NK-92 treated with Interleukin-12 subunit alpha and Interleukin-12 subunit beta, amount 100 ng/mL, for 24 hours (cell line): ENCODE data around the gene VENTX.
"Not testable (repeated sequence)": the region's sequence is repeated elsewhere in the genome, so short reads cannot be mapped to it uniquely, and the experiment has no call there.

ENCODE experiments used
- DNase-seq: peaks from one replicate; lab custom pipeline; 2025; lab: John Stamatoyannopoulos, UW

VENTX gene

DNA sequence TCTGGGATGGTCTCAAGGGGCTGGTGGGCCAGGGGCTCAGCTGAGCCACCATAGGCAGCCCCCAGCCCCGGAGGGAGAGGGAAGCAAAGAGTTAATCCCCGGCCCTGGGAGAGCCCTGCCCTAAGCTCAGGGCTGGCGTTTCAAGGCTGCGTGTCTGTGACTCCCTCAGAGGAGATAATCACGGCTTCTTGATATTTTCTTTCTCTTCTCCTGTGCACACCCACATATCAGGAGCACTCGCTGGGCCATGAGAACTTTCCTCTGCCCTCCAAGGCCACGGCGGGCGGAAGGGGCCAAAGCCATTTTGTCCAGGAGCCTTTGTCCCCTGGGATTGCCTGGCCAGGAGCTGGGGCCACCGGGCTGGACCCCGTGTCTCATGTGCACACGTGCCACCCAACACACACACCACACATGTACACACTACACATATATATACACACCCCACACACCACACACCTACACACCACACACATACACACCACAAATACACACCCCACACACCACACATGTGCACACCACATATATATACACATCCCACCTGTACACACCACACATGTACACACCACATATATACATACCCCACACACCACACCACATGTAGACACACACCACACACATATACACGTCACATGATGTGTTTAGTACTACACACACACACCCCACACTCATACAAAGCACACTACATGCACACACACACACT is 16.9 kb downstream of the VENTX start:
- DNase-seq: no peak

DNA sequence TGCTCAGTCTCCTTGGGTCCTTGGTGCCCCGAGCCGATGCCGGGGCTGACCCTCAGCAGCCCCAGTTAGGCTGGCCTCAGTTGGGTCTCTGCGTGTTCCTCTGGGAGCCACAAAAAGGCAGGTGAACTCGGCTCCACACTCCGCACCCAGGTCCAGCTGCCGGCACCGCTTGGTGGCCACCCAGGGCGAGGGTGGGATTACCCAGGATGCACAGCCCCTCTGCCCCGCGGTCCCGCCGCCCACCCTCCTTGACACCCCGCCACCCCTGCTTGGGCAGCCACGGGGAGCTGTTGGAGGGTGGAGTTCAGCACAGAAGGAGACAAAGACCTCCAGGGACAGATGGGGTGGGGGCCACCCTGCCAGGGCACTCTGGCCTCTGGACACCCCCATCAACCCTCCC is 17.7 kb downstream of the VENTX start:
- no peak for DNase-seq

DNA sequence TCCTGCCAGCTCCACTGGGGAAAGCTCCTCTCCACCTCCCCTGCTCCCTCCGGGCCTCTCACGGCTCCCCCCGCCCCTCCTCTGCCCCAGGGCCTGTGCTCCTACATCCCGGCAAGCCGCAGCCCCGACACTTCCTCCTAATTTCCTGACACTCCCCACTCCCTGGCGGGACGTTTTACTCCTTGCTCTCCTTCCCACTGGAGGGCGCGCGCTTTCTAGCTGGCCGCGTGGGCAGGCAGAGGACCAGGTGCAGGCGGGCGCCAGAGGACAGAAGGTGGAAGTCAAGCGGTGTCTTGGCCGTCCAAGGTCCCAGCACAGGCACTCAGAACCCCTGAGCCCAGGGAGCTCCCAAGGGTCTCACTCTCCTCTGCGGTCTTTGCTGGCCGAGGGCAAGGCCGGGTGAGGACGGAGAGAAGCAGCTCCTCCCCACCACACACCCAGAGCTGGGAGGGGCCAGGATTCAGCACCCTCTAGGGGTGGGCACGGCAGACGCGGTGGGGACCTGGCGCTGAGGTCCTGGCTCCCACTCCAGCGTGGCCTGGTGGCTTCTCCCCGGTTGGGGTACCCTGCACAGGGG is 19.9 kb downstream of the VENTX start:
- no peak for DNase-seq

DNA sequence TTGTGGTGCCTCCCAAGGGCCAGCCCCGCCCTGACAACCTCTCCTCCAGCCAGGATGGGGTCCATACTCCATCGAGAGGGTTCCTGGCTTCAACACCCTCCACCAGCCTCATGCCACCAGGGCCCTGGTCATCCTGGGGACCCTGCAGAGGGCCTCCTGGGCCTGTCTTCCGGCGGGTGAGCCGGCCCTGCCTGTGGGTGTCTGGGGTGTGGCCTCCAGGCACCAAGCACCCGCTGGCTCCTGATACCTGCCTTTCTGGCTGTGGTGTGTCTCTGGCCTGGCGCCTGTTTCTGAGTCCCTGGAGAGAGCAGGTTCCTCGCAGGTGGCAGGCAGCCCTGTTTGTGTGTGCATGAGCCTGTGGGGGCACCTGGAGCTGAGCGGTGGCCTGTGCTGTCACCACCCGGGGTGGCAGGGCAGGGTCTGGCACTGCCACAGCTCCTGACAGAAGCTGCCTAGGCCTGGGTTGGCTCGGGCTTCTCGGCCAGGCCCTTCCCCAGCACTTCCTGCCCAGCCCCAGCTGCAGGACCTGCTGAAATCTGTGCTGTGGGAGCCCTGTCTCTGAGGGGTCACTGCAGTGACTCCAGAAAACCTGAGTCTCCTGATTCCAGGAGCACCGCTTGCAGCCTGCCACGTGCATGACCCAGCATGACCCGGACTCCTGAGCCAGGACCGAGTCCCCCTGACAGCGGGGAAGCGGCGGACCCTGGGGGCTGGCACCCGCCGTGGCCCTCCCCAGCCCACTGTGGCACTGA is 20.6 kb downstream of the VENTX start:
- no peak for DNase-seq

DNA sequence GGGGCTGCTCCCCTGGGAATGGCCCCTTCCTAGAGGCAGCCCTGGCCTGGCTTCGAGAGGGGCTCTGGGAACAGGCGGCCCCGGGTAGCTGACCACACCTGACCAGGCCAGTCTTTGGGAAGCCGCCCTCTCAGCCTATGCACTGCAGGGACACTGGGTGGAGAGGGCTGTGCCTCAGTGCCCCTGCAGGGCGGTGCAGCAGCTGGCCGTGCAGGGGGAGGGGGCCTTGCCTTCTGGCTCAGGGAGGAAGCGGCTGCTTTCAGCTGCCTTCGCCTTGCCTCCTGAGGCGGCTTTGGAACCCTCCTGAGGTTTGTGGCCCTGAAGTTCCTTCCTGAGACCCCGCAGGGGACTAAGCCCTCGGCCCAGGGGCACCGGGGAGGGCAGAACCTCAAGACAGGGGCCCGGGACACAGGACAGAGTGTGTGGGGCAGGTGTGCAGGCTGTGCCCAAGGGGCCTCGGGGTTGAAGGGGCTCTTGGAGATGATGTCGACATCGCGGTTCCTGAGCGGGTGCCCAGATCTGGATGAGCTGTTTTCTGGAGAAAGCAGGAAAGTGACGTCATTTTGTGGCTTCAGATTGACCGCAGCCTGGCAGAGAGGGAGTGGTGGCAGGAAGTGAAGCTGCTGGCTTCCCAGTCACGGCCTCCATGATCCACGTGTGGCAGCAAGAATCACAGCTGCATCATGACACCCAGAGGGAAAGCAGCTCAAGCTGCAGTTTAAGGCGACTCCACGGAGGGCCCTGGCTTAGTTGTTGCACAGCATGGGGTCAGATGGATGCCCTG is 21.4 kb downstream of the VENTX start:
- DNase-seq: no peak

DNA sequence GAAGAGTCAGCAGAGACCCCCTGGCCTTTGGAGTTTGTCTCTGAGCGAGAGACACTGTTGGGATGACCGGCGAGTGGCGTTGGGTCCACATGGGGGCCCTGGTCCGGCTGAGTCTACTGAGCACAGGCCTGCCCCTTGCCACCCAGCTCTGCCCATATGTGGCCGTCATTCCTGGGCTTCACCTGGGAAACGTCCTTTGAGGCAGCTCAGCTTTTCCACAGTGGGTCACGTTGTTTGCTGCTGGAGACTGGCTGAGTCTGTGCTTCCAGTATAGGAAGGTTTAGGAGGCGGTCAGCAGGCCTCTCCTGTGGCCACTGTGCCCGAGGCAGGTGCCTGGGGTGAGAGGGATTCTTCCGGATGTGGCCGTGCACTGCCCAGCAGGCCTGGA is 21.9 kb downstream of the VENTX start:
- no peak for DNase-seq

DNA sequence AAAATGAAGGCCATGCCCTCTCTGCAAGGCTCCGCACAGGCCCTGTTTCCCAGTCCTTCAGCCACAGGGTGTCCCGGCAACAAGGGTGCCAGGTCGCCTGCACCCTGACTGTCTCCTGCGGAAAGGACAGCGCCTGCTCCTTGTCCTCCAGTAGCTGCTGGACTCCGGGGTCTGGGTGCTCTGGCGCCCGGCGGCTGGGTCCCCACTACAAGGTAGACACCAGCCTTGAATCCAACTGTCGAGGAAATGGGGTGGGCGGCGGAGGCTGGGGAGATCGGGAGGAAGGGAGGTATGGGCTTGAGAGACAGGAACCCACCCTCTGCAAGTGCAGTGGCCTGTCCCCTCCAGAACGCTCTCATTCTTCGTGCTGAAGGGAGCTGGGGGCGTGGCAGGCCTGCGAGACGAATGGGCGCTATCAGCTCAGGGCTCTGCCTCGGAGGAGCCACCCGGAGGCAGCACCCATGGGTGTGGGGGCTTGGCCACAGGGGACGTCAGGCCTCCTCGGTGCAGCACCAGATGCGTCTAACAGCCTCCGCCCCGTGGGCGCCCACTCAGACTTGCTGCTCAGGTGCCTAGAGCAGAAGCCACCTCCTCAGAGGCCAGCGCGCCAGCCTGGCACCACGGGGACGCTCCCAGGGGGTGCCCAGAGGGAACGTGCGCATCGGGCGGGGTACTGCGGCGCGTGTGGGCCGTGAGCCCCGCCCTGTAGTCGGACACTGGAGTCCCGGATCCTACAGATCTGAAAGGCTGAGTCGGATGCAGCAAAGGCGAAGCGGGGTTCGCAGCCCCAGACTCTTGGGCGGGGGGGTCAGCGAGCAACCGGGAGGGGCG is 23.5 kb downstream of the VENTX start:
- DNase-seq: no peak

DNA sequence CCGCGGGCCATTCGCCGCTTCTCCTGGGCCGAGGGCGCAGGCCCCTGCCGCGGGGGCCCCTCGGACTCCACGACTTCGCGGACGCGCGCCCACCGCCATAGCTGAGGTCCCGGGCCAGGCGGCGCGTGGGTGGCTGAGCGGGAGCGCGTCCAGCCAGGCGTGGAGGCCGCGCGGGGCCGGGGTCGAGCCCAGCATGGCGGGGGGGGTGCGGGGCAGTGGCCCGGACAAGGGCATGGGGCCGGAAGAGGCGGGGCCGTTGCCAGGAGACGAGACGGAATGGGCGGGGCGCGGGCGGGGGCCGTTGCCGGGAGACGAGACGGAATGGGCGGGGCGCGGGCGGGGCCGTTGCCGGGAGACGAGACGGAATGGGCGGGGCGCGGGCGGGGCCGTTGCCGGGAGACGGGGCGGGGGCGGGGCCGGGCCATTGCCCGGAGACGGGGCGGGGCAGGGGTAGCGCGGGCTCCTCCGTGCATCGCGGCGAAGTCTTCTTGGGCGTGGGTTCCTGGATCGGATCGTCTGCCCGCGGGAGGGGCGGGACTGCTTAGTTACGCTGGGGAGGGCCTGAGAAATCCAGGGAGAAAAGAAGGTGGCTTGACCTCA is 24.2 kb downstream of the VENTX start:
- peak; percentile 50 for DNase-seq

DNA sequence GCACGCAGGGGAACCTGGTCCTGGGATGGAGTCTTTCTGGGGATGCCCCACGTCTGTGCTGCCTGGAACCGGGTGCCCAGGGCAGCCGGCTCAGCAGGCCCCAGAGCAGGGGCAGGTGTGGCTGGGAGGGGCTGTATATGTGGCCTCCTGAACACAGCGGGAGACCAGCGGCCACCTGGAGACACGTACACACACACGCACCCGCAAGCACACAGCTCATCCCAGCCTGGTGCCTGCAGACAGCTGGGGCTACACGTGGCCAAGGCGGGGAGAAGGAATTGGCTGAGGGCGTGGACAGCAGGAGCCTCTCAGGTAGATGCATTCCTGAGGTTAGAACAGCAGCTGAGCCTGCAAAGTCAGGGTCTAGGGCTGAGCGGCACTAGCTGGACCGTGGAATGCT is 25.0 kb downstream of the VENTX start:
- DNase-seq: no peak

DNA sequence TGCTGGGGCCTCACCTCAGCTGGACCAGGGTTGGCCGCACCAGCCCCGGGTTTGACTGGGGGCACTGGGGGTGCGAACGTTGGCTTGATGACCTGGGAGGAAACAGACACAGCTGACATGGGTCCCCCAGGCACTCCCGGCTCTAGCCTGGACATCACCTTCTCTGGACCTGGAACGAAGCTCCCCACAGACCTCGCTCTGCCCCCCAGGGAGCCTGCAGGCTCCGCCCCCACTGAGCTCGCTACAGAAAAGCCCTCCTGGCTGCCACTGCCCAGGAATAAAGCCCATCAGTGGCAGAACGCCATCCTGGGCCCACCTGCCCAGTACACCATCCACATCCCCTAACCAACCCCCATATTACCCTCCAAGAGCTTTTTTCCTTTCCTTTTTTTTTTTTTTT is 26.0 kb downstream of the VENTX start:
- no peak for DNase-seq

DNA sequence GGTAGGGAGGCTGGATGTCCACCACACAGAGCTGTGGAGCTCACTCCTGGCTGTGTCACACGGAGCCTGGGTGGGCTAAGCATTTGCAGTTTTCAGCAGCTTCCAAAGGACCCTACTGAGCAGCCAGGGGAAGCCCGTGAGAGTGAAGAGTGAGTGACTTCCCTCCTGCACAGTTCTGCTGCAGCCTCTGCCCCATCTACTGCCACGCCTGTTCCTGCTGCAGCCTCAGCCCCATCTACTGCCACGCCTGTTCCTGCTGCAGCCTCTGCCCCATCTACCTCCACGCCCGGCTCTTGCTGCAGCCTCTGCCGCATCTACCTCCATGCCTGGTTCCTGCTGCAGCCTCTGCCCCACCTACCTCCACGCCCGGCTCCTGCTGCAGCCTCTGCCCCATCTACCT is 26.8 kb downstream of the VENTX start:
- DNase-seq: no peak

DNA sequence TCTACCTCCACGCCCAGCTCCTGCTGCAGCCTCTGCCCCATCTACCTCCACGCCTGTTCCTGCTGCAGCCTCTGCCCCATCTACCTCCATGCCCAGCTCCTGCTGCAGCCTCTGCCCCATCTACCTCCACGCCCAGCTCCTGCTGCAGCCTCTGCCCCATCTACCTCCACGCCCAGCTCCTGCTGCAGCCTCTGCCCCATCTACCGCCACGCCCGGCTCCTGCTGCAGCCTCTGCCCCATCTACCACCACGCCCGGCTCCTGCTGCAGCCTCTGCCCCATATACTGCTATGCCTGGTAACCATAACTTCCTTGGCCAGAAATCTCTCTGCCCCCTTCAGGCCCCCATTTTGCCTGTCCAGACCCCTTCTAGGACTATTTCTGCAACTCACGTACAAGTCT is 27.4 kb downstream of the VENTX start:
- not testable (repeated sequence) for DNase-seq

DNA sequence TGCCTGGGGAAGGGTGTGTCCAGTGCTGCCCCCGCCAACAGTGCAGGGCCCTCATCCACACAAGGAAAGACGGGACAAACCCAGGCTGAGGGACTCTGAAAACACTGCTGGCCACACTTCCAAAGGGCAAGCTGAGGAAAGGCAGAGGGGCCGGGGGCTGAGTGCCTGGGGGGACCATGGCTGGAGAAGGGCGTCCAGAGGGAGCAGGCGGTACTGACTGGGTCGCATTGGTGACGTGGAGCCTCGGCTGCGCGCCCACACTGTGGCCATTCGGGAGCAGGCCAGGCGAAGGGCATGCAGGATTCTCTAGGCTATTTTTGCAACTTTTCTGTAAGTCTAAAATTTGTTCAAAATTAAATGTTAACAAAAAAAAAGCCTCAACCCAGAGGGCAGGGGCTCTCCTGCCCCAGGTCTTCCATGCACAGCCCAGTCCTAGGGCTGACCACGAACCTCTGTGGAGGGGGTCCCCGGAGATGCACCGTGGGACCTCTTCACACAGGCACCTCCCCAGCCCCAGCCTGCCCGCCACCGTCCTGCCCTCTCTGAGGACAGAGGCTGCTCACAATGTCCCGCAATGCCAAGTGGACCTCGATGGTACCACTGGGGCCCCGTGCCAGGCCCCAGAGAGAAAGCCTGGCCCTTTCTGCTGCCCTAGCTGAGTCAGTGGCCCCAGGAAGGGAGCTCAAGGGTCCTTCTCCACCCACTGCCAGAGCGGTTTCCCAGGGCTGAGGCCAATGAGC is 28.6 kb downstream of the VENTX start:
- no peak for DNase-seq

DNA sequence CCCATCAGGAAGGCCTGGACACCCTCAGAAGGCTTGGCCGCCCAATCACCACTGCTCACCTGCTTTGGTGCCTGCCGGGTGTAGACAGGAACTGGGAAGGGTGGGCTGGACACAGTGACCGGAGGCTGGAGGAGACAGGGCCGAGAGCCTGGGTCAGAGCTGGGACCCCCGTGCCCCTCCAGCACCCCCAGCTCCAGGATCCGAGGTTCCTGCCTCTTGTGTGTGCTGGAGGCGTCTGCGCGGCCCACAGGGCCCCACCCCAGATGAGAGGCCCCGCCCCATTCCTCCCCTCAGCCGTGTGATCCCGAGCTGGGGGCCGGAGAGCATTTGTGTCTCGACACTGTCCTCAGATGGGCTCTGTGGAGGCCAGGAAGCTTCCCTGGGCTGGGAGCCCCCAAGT is 29.6 kb downstream of the VENTX start:
- no peak for DNase-seq

DNA sequence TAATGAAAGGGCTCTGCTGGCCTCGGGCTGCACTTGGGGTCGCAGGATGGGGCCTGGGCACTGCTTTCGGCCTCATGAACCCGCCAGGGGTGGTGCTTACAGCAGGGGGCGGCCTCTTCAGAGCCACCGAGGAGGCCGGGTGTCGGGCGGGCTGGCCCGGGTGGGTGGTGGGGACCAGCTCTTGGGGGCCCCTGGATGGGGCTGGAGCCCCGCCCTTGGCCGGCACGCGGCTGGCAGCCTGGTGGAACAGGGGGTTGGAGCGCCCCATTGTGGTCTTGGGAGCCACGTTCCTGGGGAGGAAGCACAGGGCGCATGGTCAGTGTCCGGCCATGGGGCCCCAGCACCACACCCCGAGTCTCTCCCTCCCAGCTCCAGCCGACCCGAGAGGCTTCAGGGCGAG is 30.2 kb downstream of the VENTX start:
- DNase-seq: no peak

DNA sequence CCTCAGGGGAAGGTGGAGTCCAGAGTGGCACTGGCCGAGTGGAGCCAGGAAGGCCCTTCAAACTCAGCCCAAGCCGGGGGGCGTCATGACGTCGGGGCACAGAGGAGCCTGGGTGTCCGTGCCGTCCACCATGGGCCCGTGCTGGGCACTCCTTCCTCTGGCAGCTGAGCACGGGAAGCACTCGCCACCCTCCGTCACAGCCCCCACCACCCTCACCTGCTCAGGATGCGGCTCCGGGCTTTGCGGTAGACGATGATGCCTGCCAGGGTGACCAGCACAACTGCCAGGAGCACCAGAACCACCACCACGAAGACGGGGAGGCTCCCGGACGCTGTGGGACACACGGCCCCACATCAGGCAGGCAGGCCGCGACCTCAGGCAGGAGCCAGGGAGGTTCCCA is 30.9 kb downstream of the VENTX start:
- DNase-seq: no peak

DNA sequence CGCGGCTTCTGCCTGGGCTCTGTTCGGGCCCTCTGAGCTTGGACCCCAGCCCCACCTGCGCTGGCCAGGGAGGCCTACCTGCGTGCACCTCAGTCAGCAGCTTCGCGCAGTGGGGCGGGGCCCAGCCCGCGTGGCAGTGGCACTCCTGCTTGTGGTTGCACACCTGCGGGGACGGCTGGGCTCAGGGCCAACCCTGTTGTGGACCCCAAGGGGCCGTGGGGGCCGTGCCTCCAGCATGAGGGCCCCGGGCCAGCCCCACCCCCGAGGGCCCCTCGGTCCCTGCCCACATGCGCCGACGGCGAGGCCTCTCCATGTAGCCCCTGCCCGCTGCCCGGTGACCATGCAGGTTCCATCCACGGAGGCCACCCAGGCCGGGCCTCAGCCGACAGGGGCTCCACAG is 31.7 kb downstream of the VENTX start:
- no peak for DNase-seq

DNA sequence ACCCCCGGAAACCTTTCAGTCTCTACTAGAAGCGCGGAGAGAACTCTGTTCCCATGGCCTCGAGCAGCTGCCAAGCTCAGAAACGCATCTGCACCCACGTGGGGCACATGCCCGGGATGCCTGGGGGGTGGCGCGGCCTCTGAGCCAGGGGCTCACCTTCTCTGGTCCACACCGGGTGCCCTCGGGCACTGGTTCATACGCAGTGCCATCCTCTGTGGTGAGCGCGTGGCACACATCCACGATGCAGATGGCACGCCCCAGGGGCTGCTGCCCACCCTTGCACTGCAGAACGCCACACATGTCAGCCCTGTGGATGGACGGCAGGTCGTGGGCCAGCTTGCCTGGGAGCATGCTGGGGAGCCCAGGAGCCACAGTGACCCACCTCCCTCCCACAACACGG is 32.5 kb downstream of the VENTX start:
- DNase-seq: no peak

DNA sequence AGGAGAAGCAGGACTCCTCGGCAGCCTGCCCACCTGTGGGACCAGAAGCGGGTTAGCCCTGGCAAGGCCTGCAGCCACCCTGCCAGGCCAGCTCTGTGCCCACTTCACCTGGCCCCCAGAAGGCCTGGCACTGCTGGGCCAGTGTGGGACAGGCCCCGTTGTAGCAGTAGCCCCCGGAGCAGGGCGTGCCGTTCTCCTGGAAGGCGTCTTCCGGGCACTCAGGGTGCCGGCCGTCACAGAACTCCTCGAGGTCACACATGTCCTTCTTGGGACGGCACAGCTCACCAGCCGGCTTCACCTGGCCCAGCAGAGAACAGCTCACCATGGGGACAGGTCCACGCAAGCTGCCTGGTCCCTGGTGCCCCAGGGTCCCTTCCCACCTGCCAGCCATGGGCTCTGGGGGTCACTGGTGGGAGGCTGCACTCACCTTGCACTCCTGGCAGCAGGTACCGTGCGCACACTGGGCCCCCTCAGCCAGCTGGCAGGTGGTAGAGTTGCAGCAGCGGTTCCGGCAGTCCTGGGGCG is 33.2 kb downstream of the VENTX start:
- no peak for DNase-seq

DNA sequence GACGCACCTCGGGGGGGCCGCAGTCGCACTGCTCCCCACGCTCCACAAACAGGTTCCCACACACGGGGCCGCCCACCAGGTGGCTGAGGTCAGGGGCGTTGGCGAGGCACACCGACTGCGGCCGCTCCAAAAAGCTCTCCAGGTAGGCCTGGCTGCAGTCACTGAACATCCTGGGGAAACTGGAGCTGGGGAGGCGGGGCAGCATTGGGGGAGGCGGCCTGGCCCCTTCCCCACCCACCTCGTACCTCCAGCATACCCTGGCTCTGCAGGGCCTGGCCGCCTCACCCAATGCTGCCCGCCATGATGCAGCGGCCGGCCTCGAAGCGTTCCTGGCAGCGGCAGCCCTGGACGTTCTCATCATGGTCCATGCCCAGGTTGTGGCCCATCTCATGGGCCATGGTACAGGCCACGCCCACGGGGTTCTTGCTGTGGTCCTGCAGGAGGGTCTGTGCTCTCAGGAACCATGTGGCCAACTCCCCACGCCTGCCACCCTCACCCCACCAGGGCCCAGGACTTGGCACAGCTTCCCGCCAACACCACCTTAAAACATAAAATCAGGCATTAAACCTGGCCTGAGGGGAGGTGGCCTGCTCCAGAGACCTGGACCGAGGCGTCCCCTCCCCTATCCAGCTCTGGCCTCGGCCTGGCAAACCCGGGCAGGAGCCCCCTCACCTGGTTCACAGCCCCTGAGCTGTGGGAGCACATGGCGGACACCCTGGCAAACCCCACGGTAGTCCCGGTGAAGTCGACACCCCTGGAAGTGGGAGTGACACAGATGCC is 34.1 kb downstream of the VENTX start:
- DNase-seq: no peak
